ENCODE results near the gene TMEM74B. TPM values are rescaled to one million over a fixed set of nuclear protein-coding genes. Genes with fewer than 3 reads are reported as not detected.

TMEM74B gene
- total RNA-seq, 1 experiment from 2014 or later: 8.4 TPM

- TF ChIP-seq SMAD3 (CRISPR knock-in tag; IDR thresholded peaks at IDR 0.05; ENCODE audit: borderline replicate concordance): no peak
- H3K4me1 Mint-ChIP-seq: no peaks in the 10 kb centered on the region
- CTCF ChIA-PET: interaction anchor here (0.9 kb wide), 1 partner anchor 48 kb away, joined by 4 read pairs; no protein-coding TSS in a partner anchor
- DNase-seq (ENCODE audit: low spot score): no peak
- no peak overlapping the region for H3K27ac Mint-ChIP-seq
- H3K27me3 Mint-ChIP-seq (ENCODE audit: low read depth): no peaks in the 10 kb centered on the region
- POLR2A ChIA-PET: no interaction called here
- H3K36me3 Mint-ChIP-seq: peaks cover 66% of the 10 kb centered on the region
- no peak for ATAC-seq
- H3K4me3 Mint-ChIP-seq: no peak overlapping the region
- H3K9me3 Mint-ChIP-seq: no peaks in the 10 kb centered on the region
Observed at GRCh38 chr20:1164871-1165270, 19.9 kb downstream of the TMEM74B start.

- ATAC-seq (no peak), DNase-seq (ENCODE audit: low spot score) (no peak)
- H3K9me3 Mint-ChIP-seq: no peaks in the 10 kb centered on the region
- ChIA-PET CTCF (interaction anchor here (0.8 kb wide), 1 partner anchor 14 kb away, joined by 4 read pairs; no protein-coding TSS in a partner anchor), POLR2A (no interaction called here)
- no peak overlapping the region for H3K4me3 Mint-ChIP-seq
- H3K36me3 Mint-ChIP-seq: peaks cover 63% of the 10 kb centered on the region
- no peaks in the 10 kb centered on the region for H3K4me1 Mint-ChIP-seq
- H3K27me3 Mint-ChIP-seq (ENCODE audit: low read depth): no peaks in the 10 kb centered on the region
- TF ChIP-seq AR (CRISPR knock-in tag; IDR thresholded peaks at IDR 0.05) (no peak), FOXJ3 (CRISPR knock-in tag; IDR thresholded peaks at IDR 0.05; ENCODE audit: borderline replicate concordance) (no peak), AFF4 (CRISPR knock-in tag; IDR thresholded peaks at IDR 0.05; ENCODE audit: borderline replicate concordance) (no peak)
- H3K27ac Mint-ChIP-seq: no peak overlapping the region
Observed at GRCh38 chr20:1163653-1164052, 21.1 kb downstream of the TMEM74B start.

GRCh38 chr20:1163105-1163504 is 21.7 kb downstream of the TMEM74B start:
- H3K4me3 Mint-ChIP-seq: no peak overlapping the region
- H3K9me3 Mint-ChIP-seq: no peaks in the 10 kb centered on the region
- no peak for DNase-seq (ENCODE audit: low spot score)
- no peaks in the 10 kb centered on the region for H3K4me1 Mint-ChIP-seq
- no peaks in the 10 kb centered on the region for H3K27me3 Mint-ChIP-seq (ENCODE audit: low read depth)
- POLR2A ChIA-PET: no interaction called here
- H3K36me3 Mint-ChIP-seq: peaks cover 59% of the 10 kb centered on the region
- no peak for ATAC-seq
- H3K27ac Mint-ChIP-seq: no peak overlapping the region
- TF ChIP-seq ATF3 (CRISPR knock-in tag; conservative IDR thresholded peaks at IDR 0.05): no peak
- TF ChIP-seq ATF2 (CRISPR knock-in tag; IDR thresholded peaks at IDR 0.05; ENCODE audit: borderline replicate concordance, low read depth): no peak
- TF ChIP-seq ETV6 (CRISPR knock-in tag; IDR thresholded peaks at IDR 0.05): no peak
- no peak for TF ChIP-seq KAT7 (CRISPR knock-in tag; IDR thresholded peaks at IDR 0.05; ENCODE audit: borderline replicate concordance)
- CTCF ChIA-PET: interaction anchor here (0.8 kb wide), 1 partner anchor 14 kb away, joined by 4 read pairs; no protein-coding TSS in a partner anchor

- POLR2A ChIA-PET: no interaction called here
- ATAC-seq (no peak), DNase-seq (ENCODE audit: low spot score) (no peak)
- CTCF ChIA-PET: interaction anchor here (0.5 kb wide), 1 partner anchor 276 kb away, joined by 3 read pairs; no protein-coding TSS in a partner anchor
- Mint-ChIP-seq H3K27me3 (ENCODE audit: low read depth) (no peaks in the 10 kb centered on the region), H3K9me3 (no peaks in the 10 kb centered on the region), H3K4me3 (no peak overlapping the region), H3K4me1 (no peaks in the 10 kb centered on the region), H3K36me3 (peaks cover 42% of the 10 kb centered on the region), H3K27ac (no peak overlapping the region)
- no peak for TF ChIP-seq CBFB (CRISPR knock-in tag; IDR thresholded peaks at IDR 0.05; ENCODE audit: low read depth)
- no peak for TF ChIP-seq GABPB1 (CRISPR knock-in tag; IDR thresholded peaks at IDR 0.05)
- no peak for TF ChIP-seq GTF2I (CRISPR knock-in tag; conservative IDR thresholded peaks at IDR 0.05)
Observed at GRCh38 chr20:1160991-1161390, 23.8 kb downstream of the TMEM74B start.

All from WTC11 (cell line).